Stimulated activated naive CD8-positive, alpha-beta T cell treated with anti-CD3 and anti-CD28 coated beads, Interleukin-15, Interleukin-2, amounts not matched to agents 100 U/mL and 50 U/mL, for 24 hours (primary cell): ENCODE results near the gene TAF4.
"Not testable (repeated sequence)": the region's sequence is repeated elsewhere in the genome, so short reads cannot be mapped to it uniquely, and the experiment has no call there.

Source experiments
- ATAC-seq: fragments of 150-1000 bp; cut with Tn5 transposase; one replicate; pipeline ENCODE4 v1.10.0; 2021
- DNase-seq: peaks from one replicate; pipeline ENCODE4 v3.0.0; 2021

The TAF4 gene

DNA sequence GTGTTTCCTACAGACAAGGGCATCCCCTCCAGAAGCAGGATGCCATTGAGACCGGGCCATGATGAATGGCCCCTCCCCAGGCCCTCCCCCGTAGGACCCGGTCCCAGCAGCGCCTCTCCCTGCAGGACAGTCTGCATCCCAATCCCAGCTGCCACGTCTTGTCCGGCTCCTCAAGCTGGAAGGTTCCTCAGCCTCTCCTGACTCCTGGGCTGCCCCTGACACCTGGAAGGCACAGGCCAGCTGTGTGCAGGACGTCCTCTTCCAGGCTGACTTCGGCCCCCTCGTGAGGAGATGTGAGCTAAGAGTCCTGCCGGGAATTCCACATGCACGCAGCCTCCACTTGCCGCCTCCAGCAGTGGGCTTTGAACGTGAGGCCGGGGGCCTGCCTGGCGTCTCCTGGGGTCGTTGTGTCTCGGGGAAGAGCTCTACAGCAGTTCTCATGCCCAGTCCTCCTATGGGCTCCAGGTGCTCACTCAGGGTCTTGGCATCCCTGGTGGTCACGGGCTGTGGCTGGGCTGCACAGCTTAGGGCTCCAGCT, 64.4 kb downstream of the TAF4 start:
- ATAC-seq (no peak), DNase-seq (no peak)

DNA sequence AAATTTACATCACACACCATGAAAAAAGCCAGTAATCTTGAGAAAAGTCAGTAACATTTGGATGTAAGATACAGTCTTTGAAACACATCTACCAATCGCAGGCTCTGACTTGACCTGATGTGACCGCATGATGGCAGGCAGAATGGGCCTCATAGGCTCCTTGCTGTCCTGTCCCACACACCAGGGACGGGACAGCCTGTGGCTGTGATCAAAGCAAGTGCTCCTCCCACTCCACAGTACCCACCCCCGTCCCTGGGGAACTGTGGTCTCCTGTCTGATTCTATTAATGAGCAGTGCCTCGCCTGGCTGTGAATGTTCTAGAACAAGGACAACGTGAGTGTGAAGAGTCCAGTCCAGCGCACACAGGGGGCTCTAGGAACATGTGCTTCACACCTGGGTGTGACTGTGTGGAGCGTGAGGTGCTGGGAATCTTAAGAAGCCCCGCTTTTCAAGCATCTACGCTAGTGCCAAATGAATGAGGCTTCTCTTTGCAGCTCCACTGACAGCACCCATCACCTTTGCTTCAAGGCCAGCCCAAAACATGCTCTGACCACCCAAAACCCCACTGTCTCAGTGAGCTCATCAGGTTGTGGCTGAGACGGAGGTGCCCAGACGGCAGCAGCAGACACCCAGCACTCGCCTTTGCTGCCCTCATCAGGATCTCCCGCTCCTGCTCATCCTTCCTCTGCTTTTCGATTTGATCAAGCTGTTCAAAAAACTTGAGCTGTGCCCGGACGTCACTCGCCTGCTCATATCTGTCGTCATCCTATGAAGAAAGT, 67.1 kb downstream of the TAF4 start:
- ATAC-seq: no peak
- no peak for DNase-seq

DNA sequence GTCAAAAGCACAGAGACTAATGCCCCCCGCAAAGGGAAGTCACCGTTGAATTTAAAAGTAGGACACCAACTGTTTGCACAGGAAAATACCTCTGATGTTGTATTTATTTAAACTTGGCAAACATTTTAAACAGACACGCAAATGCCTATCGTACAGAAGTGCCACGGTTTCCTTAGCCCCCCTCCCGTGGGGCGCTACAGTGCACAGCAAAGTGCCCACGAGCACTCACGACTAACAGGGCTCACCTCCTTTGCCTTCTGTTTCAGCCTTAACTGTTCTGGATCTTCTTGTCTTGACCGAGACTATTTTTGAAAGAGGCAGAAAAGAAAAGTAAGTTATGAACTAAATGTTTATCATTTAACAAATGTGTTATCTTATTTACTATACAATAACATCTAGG, 67.8 kb downstream of the TAF4 start:
- no peak for ATAC-seq
- DNase-seq: no peak

DNA sequence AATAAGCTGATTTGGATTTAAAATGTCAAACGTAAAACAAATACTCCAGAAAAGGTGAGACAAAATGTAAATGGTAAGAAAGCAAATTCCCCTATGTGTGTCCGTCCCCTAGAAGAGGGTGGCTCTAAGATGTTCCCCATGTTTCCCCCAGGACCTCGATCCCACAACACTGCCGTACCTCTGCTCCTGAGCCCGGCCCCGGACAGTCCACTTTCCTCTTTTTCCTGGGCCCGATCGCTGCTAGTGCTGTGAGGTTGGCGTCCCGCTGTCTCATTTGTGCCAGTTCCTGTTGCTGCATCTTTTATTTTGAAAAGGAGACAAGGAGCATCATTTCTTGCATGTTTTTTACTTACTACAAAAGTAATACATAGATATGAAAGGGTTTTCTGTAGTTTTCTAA, 68.3 kb downstream of the TAF4 start:
- DNase-seq (no peak), ATAC-seq (no peak)

DNA sequence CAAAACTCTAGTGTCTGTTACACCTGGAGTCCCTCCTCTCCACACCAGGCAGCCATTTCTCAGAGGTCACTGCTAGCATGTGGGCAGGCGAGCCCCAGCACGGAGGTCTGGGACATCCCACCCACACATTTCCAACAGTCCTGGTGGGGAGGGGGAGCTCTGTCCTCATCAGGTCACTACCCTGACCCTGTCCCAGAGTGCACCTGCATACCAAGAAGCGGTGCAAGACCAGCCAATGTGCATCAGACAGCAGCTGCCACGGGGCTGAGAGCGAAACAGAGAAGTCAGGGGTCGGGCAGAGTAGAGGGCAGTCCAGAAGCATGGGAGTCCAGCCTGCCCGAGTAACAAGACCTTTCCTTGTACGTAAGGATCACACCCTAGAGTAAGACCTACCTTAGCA, 71.1 kb downstream of the TAF4 start:
- DNase-seq (no peak), ATAC-seq (no peak)

DNA sequence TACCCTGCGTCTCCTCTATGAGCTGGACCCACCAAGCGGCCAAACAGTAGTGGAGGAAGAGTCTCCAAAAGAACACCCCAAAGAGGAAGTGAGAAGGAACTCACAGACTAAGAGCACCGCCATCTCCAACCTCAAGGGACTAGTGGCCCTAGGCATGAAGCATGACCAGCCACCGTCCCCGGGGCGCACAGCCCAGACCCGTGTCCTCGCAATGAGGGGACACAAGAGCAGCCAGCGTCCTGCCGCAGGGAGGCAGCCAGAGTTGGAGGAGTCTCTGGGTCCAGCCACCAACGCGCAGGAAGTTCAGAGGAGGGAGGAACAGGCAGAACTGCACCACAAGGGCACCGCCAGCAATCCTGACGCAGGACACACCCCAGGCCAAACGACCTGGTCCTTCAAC, 72.6 kb downstream of the TAF4 start:
- ATAC-seq (no peak), DNase-seq (no peak)

DNA sequence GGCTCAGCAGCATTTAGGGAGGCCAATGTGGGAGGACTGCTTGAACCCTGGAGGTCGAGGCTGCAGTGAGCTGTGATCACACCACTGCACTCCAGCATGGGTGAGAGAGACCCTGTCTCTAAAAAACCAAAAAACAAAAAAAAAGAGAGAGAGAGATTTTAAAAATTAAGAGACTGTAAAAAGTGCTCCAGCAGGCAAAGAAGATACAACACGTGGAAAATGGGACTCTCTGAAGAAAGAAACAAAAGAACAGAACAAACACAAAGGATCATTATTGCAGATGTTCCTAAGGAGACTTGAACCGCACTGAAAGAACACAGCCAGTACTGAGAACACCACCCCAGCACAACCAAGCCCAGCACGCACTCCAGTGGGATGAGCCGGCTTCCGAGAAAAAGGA, 74.2 kb downstream of the TAF4 start:
- no peak for DNase-seq
- ATAC-seq: no peak

DNA sequence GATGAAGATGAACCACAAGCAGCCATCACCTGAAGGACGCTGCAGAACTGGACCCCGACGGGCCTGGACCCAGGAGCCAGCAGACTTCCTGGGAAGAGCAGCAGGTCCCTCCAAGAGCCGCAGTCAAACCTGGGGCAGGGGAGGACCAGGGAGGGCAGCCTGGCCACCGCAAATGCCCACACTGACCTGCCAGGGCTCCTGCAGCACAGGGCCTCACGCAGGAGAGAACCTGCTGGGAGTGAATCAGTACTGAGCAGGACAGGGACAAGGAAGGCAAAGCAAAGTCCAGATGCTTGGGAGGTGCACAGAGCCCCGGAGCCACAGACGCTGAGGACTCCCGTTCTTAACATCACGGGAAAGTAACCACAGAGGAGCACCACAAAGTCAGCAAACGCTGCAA, 75.2 kb downstream of the TAF4 start:
- ATAC-seq (no peak), DNase-seq (no peak)

DNA sequence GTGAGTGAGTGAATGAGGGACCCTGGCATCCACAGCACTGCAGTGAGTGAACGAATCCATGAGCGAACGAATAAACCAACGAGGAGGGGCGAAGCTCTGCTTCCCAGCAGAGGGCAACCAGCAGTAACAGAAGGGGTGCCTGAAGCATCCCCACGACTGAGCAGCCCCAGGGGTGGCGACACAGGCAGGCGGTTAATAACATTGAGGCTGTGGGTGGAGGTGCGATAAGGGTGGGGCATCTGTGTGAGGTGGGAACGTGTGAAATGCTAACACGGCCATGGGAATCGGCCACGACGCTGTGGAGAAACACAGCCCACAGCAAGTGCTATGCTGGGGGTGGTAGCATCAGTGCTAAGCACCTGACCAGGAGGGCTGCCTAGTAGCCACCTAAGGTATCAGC, 75.9 kb downstream of the TAF4 start:
- DNase-seq (no peak), ATAC-seq (no peak)

DNA sequence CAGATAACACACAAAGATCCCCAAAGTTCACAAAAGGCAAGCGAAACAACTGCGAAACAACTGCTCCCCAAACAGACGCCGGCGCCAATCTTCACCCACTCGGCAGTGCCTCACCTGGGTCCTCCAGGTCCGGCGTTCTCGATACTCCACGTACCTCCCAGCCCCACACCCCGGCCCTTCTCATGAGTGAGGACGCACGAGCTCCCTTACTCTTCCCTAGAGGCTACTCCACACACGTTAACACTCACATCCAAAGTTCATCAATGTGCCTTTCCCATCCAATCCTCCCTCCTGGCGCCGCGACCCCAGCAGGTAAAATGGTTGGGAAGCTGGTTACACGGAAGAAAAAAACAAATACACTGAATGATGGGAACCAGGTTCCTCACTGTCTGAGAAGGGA, 77.0 kb downstream of the TAF4 start:
- ATAC-seq (no peak), DNase-seq (no peak)

DNA sequence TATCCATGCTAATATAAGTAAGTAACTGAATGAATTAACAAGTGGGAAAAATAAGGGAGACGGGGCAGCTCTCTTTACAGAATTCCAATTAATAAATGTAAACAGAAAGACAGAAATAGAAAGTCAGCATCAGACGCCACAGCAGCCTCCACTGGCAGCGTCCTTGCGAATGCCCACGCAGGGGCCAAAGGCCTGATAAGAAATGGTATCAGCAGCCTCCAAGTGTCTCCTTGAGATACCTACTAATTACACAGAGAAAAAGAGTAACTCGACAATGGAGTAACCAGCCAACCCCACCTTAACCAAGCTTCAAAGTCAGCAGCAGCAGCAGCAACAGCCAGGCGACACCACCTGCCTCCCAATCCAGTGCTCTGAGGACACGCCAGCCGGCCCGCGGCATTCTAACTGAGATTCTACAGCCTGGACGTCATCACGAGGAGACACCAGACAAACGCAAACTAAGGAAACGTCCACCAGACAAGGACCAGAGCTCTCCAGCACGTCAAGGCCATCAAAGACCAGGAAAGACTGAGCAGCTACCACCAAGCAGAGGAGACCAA, 78.8 kb downstream of the TAF4 start:
- no peak for ATAC-seq

DNA sequence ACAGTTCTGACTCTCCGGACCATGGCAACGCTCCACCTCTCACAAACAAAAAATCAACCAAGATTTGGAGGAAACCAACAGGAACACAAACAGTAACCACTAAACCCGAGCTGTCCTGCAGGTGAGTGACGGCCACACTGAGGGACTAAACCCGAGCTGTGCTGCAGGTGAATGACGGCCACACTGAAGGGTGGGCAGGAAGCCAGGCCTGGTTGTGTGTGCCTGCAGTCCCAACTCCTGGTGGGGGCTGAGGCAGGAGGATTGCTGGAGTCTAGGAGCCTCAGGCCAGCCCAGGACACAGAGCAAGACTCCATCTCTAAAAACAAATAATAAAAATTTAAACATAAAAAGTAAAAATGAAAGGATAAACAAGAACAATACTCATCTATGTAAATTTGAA, 80.6 kb downstream of the TAF4 start:
- DNase-seq (no peak), ATAC-seq (no peak)

More for the DNA sequence above, 78.8 kb downstream of the TAF4 start:
- no peak for DNase-seq

DNA sequence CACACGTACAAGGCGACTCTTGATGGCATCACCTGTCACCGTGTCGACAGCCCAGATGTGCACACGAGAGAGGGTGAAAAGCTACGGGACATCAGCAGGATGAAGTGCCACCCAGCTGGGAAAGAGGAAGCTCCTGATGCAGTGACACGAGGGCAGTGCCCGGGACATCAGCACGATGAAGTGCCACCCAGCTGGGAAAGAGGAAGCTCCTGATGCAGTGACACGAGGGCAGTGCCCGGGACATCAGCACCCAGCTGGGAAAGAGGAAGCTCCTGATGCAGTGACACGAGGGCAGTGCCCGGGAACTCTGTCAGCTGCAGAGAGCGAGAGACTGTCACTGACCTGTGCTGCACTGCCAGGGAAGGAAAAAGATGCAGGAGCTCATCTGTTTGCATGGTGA, 81.2 kb downstream of the TAF4 start:
- not testable (repeated sequence) for ATAC-seq, DNase-seq

DNA sequence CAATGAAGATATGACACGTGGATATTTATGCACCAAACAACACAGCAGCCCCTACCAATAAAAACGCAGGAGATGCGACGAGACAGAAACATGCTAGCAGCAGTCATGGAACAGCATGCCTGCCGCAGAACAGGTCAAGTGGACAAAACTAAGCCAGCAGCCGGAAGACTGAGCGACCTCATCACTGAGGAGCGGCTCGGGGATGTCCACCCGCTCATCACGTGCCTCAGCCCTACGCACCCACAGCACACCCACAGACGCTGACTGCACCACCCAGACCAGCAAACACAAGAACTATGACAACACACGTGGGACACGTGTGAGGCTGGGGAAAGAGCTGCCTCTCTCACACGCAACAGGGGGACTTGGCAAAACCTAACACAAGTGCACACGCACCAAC, 81.7 kb downstream of the TAF4 start:
- DNase-seq (no peak), ATAC-seq (no peak)

DNA sequence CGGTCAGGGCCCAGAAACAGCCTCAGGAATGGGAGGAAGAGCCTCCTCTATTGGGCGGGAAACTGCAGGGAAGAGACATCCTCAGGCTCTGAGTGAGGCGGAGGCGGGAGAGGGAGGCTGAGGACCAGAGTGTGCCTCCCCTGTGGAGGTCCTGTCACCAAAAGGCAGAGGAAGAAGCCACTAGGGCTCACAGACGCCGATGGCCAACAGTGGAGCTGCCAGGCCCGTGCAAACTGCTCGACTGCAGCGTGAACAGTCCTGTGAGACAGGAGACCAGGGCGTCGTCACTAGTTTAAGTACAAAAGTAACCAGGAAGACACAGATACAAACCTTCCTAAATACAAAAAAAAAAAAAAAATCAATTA, 82.7 kb downstream of the TAF4 start:
- no peak for ATAC-seq
- no peak for DNase-seq

DNA sequence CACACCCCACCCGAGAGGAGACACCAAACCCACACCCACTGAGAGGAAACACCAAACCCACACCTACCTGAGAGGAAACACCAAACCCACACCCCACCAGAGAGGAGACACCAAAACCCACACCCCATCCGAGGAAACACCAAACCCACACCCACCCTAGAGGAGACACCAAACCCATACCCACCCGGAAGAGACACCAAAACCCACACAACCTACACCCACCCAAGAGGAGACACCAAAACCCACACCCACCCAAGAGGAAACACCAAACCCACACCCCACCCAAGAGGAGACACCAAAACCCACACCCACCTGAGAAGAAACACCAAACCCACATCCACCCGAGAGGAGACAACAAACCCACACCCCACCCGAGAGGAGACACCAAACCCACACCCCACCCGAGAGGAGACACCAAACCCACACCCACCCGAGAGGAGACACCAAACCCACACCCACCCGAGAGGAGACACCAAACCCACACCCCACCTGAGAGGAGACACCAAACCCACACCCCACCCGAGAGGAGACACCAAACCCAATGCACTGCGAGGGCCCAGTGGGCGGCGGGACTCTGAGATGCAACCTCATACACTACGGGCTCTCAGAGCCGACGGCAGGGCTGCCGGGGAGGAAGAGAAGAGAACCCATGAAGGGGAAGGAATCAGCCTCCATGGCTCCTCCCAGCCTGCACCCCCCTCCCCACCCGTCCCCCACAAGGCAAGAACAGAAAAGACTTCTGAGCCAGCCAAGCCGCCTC, 83.3 kb downstream of the TAF4 start:
- DNase-seq (no peak), ATAC-seq (no peak)

DNA sequence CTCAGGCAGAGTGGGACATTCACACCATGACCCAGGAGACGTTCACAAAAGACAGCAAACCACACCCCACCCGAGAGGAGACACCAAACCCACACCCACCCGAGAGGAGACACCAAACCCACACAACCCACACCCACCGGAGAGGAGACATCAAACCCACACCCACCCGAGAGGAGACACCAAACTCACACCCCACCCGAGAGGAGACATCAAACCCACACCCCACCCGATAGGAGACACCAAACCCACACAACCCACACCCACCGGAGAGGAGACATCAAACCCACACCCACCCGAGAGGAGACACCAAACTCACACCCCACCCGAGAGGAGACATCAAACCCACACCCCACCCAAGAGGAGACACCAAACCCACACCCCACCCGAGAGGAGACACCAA, 84.0 kb downstream of the TAF4 start:
- not testable (repeated sequence) for ATAC-seq

DNA sequence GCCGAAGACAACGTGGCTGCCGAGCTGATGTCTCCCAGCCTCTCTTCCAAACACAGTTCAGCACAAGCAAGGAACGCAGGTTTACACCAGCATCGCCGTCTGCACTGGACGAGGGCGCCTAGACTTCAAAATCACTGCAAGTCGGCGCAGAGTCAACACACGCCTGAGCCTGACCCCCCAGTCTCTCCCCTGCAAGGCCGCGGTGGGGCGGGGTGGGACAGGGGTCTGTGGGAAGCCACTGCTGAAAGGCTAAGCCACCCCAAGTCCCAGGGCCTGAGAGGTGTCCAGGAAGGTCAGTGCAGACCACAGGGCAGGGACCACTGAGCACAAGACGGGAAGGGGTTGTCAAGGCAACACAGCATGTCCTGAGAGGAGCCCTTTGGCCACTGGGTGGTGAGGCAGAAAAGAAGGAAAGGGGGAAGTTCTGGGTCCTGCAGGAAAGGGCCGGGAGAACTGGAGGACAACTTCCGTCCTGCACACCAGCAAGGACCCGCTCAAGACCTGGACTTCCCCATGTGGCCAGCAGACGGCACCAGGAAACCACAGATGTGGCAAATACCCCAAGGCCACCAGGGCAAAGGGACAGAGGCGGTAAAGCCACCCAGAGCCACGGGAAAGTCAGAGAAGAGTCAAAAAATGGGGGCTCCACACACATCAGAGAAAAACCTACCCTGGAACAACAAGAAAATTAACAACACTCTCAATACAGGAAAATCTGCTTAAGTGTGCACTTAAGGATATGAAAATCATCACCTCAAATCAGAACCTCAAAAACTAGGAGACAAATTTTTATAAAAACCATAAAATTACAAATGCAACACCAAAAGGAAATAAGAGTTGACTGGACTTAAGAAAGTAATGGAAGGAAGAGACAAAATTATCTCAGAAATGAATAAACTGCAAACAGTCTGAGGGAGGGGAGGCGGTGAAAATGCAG, 84.8 kb downstream of the TAF4 start:
- ATAC-seq: no peak

More for the DNA sequence above, 84.0 kb downstream of the TAF4 start:
- DNase-seq: not testable (repeated sequence)

DNA sequence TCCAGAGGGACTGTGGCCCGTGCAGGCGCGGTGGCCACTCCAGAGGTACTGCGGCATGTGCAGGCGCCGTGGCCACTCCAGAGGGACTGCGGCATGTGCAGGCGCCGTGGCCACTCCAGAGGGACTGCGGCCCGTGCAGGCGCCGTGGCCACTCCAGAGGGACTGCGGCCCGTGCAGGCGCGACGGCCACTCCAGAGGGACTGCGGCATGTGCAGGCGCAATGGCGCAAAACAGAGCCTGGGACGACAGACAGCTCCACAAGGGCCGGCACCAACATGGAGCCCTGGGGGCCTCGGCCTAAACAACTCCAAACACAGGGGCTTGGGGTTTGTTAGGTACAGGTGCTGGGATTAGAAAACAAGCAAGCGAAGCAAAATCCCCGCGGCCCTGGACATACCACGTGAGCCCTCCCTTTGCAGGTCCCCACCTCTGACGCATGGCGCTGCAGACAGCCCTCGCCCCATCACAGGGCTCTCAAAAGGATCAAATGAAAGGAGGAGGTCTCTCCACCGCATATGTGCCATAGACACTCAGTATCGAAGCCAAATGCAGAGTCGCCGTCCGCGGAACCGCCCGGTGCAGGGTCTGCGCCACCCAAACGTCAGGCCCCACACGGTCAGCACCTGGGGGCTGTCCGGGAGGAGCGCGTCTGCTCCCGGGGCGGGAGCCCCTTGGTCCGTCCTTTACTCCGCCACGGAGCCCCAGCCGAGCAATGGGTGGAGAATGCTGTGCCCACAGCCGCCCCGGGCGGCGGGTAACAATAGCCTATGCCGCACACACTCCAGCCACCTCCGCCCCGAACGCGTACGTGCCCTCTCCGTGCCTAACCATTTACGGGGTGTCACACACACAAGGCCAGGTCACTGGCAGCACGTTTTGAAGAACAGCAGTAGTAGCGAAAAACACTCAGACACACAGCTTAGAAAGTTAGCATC, 85.7 kb downstream of the TAF4 start:
- no peak for DNase-seq
- ATAC-seq: no peak

More for the DNA sequence above, 84.8 kb downstream of the TAF4 start:
- no peak for DNase-seq

DNA sequence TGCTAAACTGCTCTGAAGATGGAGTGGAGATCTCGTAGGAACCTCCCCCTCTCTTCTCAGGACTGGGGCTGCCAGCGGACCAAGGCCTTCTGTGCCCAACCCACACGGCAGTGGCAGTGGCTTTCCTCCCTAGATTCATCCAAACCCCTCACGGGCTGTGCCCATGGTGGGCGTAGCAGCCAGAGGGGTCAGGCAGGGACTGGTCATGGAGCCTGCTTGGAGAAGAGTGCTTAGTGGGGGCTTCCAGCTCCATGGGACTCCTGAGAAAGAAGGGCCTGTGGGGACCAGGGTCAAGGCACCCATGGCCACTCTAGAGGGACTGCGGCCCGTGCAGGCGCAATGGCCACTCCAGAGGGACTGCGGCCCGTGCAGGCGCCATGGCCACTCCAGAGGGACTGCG, 86.6 kb downstream of the TAF4 start:
- no peak for ATAC-seq
- DNase-seq: no peak

DNA sequence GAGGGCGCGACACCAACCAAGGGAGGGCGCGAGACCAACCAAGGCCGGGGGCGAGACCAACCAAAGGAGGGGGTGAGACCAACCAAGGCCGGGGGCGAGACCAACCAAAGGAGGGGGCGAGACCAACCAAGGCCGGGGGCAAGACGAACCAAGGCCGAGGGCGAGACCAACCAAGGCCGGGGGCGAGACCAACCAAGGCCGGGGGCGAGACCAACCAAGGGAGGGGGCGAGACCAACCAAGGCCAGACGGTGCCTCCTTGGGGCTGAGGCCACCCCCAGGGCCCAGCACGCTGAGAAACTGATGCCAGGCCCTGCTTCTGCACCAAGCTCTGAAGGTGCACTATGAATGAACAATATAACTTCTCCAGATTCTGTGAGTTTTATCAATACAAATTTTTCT, 87.2 kb downstream of the TAF4 start:
- ATAC-seq (no peak), DNase-seq (no peak)
